NCI-H146 (cell line): ENCODE measurements around the gene CTNNA3.

Experiments used
- DNase-seq: peaks from one replicate; lab custom pipeline; 2025; lab: John Stamatoyannopoulos, UW

Gene CTNNA3

GRCh38 chr10:66805612-66806011 is 890.4 kb downstream of the CTNNA3 start:
- DNase-seq = no peak

GRCh38 chr10:66804962-66805361 is 891.0 kb downstream of the CTNNA3 start:
- no peak for DNase-seq

- DNase-seq = no peak
These were observed 892.8 kb downstream of the CTNNA3 start for GRCh38 chr10:66803174-66803573.

- DNase-seq = no peak
These were observed 896.5 kb downstream of the CTNNA3 start for GRCh38 chr10:66799474-66799873.

GRCh38 chr10:66795866-66796265 is 900.1 kb downstream of the CTNNA3 start:
- no peak for DNase-seq

GRCh38 chr10:66792441-66792840 is 903.6 kb downstream of the CTNNA3 start:
- DNase-seq = no peak

- no peak for DNase-seq
These were observed 907.6 kb downstream of the CTNNA3 start for GRCh38 chr10:66788178-66788987.

- no peak for DNase-seq
These were observed 909.3 kb downstream of the CTNNA3 start for GRCh38 chr10:66786709-66787108.

- no peak for DNase-seq
These were observed 911.2 kb downstream of the CTNNA3 start for GRCh38 chr10:66784770-66785169.

GRCh38 chr10:66783316-66783715 is 912.7 kb downstream of the CTNNA3 start:
- DNase-seq = no peak

- no peak for DNase-seq
These were observed 913.2 kb downstream of the CTNNA3 start for GRCh38 chr10:66782776-66783175.

GRCh38 chr10:66782144-66782543 is 913.9 kb downstream of the CTNNA3 start:
- no peak for DNase-seq

GRCh38 chr10:66780796-66781195 is 915.2 kb downstream of the CTNNA3 start:
- DNase-seq = no peak

- DNase-seq = no peak
These were observed 917.6 kb downstream of the CTNNA3 start for GRCh38 chr10:66778351-66778750.

GRCh38 chr10:66777665-66778064 is 918.3 kb downstream of the CTNNA3 start:
- DNase-seq = no peak

- no peak for DNase-seq
These were observed 922.5 kb downstream of the CTNNA3 start for GRCh38 chr10:66773472-66773817.

- no peak for DNase-seq
These were observed 923.2 kb downstream of the CTNNA3 start for GRCh38 chr10:66772548-66773471.

- DNase-seq = no peak
These were observed 928.3 kb downstream of the CTNNA3 start for GRCh38 chr10:66767707-66768106.

- DNase-seq = no peak
These were observed 933.7 kb downstream of the CTNNA3 start for GRCh38 chr10:66762218-66762729.

GRCh38 chr10:66760941-66761340 is 935.1 kb downstream of the CTNNA3 start:
- DNase-seq = no peak

GRCh38 chr10:66755474-66755873 is 940.5 kb downstream of the CTNNA3 start:
- DNase-seq = no peak

- DNase-seq = no peak
These were observed 943.3 kb downstream of the CTNNA3 start for GRCh38 chr10:66752714-66753113.

- no peak for DNase-seq
These were observed 947.8 kb downstream of the CTNNA3 start for GRCh38 chr10:66748217-66748616.
